Measurements from ENCODE around the gene FSTL4. TPM values are rescaled to one million over a fixed set of nuclear protein-coding genes. Genes with fewer than 3 reads are reported as not detected.

The FSTL4 gene
- total RNA-seq, 4 donors from 2014 or later, result 0.22 to 0.47 (median 0.27) TPM; not detected in 1

DNA sequence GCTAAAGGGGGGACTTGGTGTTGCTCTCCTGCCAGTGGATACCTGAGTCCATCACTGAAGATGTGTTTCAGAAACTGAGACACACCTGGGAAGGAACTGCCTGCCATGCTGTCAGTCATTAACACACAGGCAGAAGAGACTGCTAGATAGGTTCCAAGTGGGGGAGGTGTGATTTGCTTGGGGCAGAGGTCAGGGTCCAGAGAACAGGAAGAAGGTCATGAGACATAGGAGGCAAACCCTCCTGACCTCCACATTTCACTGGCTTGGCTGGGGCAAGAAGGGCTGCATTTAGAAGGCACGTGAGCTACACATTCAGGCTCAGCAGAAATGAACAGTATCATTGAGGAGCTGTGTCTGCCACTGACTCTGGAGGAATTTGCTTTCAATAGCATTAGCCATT is 344.7 kb downstream of the FSTL4 start:
- H3K27me3 ChIP-seq, result peaks cover 37% of the 10 kb centered on the region
- no peaks in the 10 kb centered on the region for H3K4me1 ChIP-seq
- H3K4me3 ChIP-seq, result no peak overlapping the region
- H3K27ac ChIP-seq, result no peak overlapping the region
- 67% methylated on average over 1 of the region's 1 CpG; no CpG with 5 or more reads in 1 of the 2 donors for WGBS, 2 donors (ENCODE audit: low coverage in 1 of 2)
- no peak for ATAC-seq
- no peaks in the 10 kb centered on the region for H3K9me3 ChIP-seq
- TF ChIP-seq POLR2A (IDR thresholded peaks at IDR 0.05) (no peak), EP300 (IDR thresholded peaks at IDR 0.05) (no peak), POLR2AphosphoS5 (IDR thresholded peaks at IDR 0.05) (no peak)
- TF ChIP-seq, protein P1, sequence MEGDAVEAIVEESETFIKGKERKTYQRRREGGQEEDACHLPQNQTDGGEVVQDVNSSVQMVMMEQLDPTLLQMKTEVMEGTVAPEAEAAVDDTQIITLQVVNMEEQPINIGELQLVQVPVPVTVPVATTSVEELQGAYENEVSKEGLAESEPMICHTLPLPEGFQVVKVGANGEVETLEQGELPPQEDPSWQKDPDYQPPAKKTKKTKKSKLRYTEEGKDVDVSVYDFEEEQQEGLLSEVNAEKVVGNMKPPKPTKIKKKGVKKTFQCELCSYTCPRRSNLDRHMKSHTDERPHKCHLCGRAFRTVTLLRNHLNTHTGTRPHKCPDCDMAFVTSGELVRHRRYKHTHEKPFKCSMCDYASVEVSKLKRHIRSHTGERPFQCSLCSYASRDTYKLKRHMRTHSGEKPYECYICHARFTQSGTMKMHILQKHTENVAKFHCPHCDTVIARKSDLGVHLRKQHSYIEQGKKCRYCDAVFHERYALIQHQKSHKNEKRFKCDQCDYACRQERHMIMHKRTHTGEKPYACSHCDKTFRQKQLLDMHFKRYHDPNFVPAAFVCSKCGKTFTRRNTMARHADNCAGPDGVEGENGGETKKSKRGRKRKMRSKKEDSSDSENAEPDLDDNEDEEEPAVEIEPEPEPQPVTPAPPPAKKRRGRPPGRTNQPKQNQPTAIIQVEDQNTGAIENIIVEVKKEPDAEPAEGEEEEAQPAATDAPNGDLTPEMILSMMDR (IDR thresholded peaks at IDR 0.05), result no peak
- H3K36me3 ChIP-seq, result no peaks in the 10 kb centered on the region

DNA sequence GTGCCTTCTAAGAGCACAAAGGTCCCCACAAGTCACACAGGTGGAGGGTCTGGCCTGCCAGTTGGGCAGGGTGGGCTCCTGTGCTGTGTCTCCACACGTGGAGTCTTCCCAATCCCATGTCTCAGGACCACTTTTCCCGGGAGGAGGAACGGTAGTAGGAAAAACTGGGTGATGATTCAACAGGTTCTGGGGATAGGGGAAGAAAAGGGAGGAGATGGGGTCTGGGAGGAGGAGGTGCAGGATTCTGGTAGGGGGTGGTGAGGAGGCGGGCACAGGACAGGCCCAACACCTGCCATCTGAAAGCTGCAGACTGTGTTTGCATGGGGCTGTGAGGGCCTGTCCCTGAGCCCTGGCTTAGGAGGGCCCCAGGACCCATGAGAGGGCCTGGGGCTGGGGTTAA is 345.4 kb downstream of the FSTL4 start:
- Histone ChIP-seq H3K9me3 (no peaks in the 10 kb centered on the region), H3K4me3 (no peak overlapping the region), H3K27me3 (peaks cover 37% of the 10 kb centered on the region), H3K4me1 (no peaks in the 10 kb centered on the region), H3K27ac (no peak overlapping the region), H3K36me3 (no peaks in the 10 kb centered on the region)
- ATAC-seq, result no peak
- no peak for TF ChIP-seq EP300 (IDR thresholded peaks at IDR 0.05)
- TF ChIP-seq POLR2A (IDR thresholded peaks at IDR 0.05), result no peak
- TF ChIP-seq, protein P1 (IDR thresholded peaks at IDR 0.05), result no peak
- TF ChIP-seq POLR2AphosphoS5 (IDR thresholded peaks at IDR 0.05), result no peak
- 100% methylated on average over 1 of the region's 4 CpGs; no CpG with 5 or more reads in 1 of the 2 donors for WGBS, 2 donors (ENCODE audit: low coverage in 1 of 2)

DNA sequence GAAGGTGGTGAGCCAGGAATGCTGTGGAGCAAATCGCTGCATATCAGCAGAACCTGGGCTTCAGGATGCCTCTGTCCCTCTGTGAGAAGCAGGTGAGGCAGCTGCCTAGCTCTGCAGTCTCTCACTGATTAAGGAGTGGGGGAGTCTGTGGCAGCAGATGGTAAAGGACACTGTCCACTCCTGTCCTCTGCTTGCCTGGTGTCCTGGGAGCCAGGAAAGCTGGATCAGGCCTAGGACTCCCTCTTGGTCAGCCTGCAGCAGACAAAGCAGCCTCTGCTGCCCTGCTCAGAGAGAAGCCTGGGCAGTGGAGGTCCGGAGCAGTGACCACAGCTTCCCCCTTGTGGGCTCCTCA is 345.8 kb downstream of the FSTL4 start:
- H3K4me3 ChIP-seq, result no peak overlapping the region

GRCh38 chr5:133265720-133266526 is 346.4 kb downstream of the FSTL4 start:
- Histone ChIP-seq H3K27me3 (peaks cover 37% of the 10 kb centered on the region), H3K4me3 (no peak overlapping the region), H3K4me1 (no peaks in the 10 kb centered on the region), H3K9me3 (no peaks in the 10 kb centered on the region), H3K27ac (no peak overlapping the region), H3K36me3 (no peaks in the 10 kb centered on the region)
- TF ChIP-seq, protein P1 (IDR thresholded peaks at IDR 0.05), result no peak
- TF ChIP-seq POLR2AphosphoS5 (IDR thresholded peaks at IDR 0.05) (no peak), POLR2A (IDR thresholded peaks at IDR 0.05) (no peak), EP300 (IDR thresholded peaks at IDR 0.05) (no peak)
- no peak for ATAC-seq
- 73% methylated on average over 9 of the region's 18 CpGs; no CpG with 5 or more reads in 1 of the 2 donors for WGBS, 2 donors (ENCODE audit: low coverage in 1 of 2)

More for the DNA sequence above, 345.8 kb downstream of the FSTL4 start:
- Histone ChIP-seq H3K27ac (no peak overlapping the region), H3K4me1 (no peaks in the 10 kb centered on the region), H3K36me3 (no peaks in the 10 kb centered on the region), H3K9me3 (no peaks in the 10 kb centered on the region), H3K27me3 (peaks cover 37% of the 10 kb centered on the region)
- no peak for ATAC-seq
- TF ChIP-seq EP300 (IDR thresholded peaks at IDR 0.05) (no peak), POLR2A (IDR thresholded peaks at IDR 0.05) (no peak), POLR2AphosphoS5 (IDR thresholded peaks at IDR 0.05) (no peak)
- TF ChIP-seq, protein P1 (IDR thresholded peaks at IDR 0.05), result no peak
- 80% methylated on average over 1 of the region's 2 CpGs; no CpG with 5 or more reads in 1 of the 2 donors for WGBS, 2 donors (ENCODE audit: low coverage in 1 of 2)

- no peak for TF ChIP-seq EP300 (IDR thresholded peaks at IDR 0.05)
- TF ChIP-seq, protein P1 (IDR thresholded peaks at IDR 0.05), result no peak
- TF ChIP-seq POLR2AphosphoS5 (IDR thresholded peaks at IDR 0.05), result no peak
- TF ChIP-seq POLR2A (IDR thresholded peaks at IDR 0.05), result no peak
- Histone ChIP-seq H3K4me3 (no peak overlapping the region), H3K27me3 (peaks cover 37% of the 10 kb centered on the region), H3K36me3 (no peaks in the 10 kb centered on the region), H3K27ac (no peak overlapping the region), H3K4me1 (no peaks in the 10 kb centered on the region), H3K9me3 (no peaks in the 10 kb centered on the region)
- no peak for ATAC-seq
- 40 to 45% methylated on average over 1 of the region's 5 CpGs for WGBS, 2 donors (ENCODE audit: low coverage in 1 of 2)
Observed at GRCh38 chr5:133265257-133265656, 347.1 kb downstream of the FSTL4 start.
